Lower leg skin (tissue), 3 donors: ENCODE results near the gene BABAM2.

ENCODE experiments used
- POLR2A ChIP-seq, 2 donors: fragments of 450-650 bp; IDR thresholded peaks; one replicate each; pipeline ENCODE4 v1.6.1; 2016 to 2017; ENCODE audit warnings: antibody characterized with exemption in 2 of 2, mild to moderate bottlenecking in 1 of 2, moderate library complexity in 1 of 2
- TF ChIP-seq, protein P1 (sequence below), 3 donors: fragments of 450-650 bp; IDR thresholded peaks; one replicate each; pipeline ENCODE4 v1.5.1; 2016; ENCODE audit warnings: antibody characterized with exemption in 3 of 3, mild to moderate bottlenecking in 3 of 3, moderate library complexity in 2 of 3

DNA sequence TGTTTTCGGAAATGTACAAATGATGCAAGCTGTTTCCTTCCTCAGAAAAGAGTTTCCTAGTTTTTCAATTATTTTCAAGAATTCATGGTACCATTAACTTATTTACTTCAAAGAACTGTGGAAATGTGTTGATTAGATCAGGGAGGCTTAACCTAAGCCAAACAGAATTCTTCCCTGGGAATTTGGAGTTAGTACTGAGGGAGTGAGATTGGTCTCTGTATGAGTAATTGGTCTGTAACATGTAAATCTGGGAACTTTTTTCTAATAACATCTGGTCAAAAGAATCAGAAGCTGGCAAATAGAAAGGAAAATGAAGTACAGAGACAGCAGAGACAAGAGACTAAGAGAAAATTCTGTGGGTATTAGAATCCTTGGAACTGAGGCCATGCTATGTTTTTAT is 145.8 kb downstream of the BABAM2 start:
- no peak for TF ChIP-seq POLR2A (IDR thresholded peaks at IDR 0.05)
- TF ChIP-seq, protein P1, sequence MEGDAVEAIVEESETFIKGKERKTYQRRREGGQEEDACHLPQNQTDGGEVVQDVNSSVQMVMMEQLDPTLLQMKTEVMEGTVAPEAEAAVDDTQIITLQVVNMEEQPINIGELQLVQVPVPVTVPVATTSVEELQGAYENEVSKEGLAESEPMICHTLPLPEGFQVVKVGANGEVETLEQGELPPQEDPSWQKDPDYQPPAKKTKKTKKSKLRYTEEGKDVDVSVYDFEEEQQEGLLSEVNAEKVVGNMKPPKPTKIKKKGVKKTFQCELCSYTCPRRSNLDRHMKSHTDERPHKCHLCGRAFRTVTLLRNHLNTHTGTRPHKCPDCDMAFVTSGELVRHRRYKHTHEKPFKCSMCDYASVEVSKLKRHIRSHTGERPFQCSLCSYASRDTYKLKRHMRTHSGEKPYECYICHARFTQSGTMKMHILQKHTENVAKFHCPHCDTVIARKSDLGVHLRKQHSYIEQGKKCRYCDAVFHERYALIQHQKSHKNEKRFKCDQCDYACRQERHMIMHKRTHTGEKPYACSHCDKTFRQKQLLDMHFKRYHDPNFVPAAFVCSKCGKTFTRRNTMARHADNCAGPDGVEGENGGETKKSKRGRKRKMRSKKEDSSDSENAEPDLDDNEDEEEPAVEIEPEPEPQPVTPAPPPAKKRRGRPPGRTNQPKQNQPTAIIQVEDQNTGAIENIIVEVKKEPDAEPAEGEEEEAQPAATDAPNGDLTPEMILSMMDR (IDR thresholded peaks at IDR 0.05), result no peak
